NCI-H345 treated with DMSO at 0.1 percent for 48 hours (cell line): ENCODE measurements around the gene NPW.
A peak's percentile ranks its signal among the peaks of the same experiment; 100 is the strongest.

ENCODE experiments used
- DNase-seq: peaks from one replicate; lab custom pipeline; 2025; ENCODE audit not compliant: unreplicated experiment; lab: John Stamatoyannopoulos, UW

The NPW gene

GRCh38 chr16:1984347-1985225 is 35.0 kb upstream of the NPW start:
- no peak for DNase-seq

- DNase-seq = no peak
Observed at GRCh38 chr16:1985466-1986150, 34.0 kb upstream of the NPW start.

GRCh38 chr16:1987198-1987597 is 32.4 kb upstream of the NPW start:
- no peak for DNase-seq

- peak; percentile 34 for DNase-seq
Observed at GRCh38 chr16:1989209-1990100, 30.1 kb upstream of the NPW start, which contains the start of gene SYNGR3. Gene SYNGR3 (plus strand): TSS chr16:1989970. CDS start chr16:1990103, 133 bp downstream.

- DNase-seq = no peak
Observed at GRCh38 chr16:1990101-1990350, 29.6 kb upstream of the NPW start.

- DNase-seq = peak; percentile 21
Observed at GRCh38 chr16:1990351-1991134, 29.0 kb upstream of the NPW start.

GRCh38 chr16:1991135-1991551 is 28.4 kb upstream of the NPW start:
- no peak for DNase-seq

GRCh38 chr16:1991588-1991947 is 28.0 kb upstream of the NPW start:
- no peak for DNase-seq

GRCh38 chr16:1991948-1992703 is 27.5 kb upstream of the NPW start:
- no peak for DNase-seq

- DNase-seq = no peak
Observed at GRCh38 chr16:1992704-1993317, 26.8 kb upstream of the NPW start.

GRCh38 chr16:1993731-1994131 is 25.9 kb upstream of the NPW start:
- no peak for DNase-seq

- DNase-seq = no peak
Observed at GRCh38 chr16:1997494-1998359, 21.9 kb upstream of the NPW start.

- DNase-seq = no peak
Observed at GRCh38 chr16:1998360-1998835, 21.2 kb upstream of the NPW start.

GRCh38 chr16:1998852-1999801 is 20.5 kb upstream of the NPW start:
- DNase-seq = no peak

GRCh38 chr16:1999866-2000514 is 19.6 kb upstream of the NPW start:
- DNase-seq = no peak

GRCh38 chr16:2001035-2001434 is 18.6 kb upstream of the NPW start:
- DNase-seq = no peak
